HG02798 (cell line): ENCODE data around the gene BCAS3.

Experiments used
- ATAC-seq: cut with Tn5 transposase; IDR thresholded peaks from one replicate; pipeline ENCODE4 v1.9.1; 2021; ENCODE audit warnings: mild to moderate bottlenecking; ENCODE audit not compliant: unreplicated experiment, poor library complexity

The BCAS3 gene

DNA sequence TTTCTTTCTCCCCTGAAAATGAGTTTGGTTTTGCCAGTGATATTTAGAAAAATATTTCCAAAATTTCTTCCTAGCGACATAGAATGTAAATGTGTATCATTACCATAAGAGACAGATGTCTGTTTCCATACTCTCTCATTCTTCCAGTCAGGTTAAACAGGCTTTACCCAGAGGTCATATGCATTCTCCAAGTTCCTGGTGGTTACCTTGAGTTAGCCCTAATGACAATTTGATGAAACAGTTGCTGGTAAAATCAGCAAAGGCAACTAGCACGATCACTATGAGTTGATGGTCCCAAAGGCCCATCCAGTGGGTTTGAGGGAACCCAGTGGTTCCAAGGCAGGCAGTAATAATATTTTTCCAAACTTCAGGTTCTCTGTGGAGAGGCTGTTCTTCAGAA, 618.4 kb downstream of the BCAS3 start:
- ATAC-seq, result no peak

GRCh38 chr17:61299517-61300513, 622.2 kb downstream of the BCAS3 start:
- no peak for ATAC-seq

DNA sequence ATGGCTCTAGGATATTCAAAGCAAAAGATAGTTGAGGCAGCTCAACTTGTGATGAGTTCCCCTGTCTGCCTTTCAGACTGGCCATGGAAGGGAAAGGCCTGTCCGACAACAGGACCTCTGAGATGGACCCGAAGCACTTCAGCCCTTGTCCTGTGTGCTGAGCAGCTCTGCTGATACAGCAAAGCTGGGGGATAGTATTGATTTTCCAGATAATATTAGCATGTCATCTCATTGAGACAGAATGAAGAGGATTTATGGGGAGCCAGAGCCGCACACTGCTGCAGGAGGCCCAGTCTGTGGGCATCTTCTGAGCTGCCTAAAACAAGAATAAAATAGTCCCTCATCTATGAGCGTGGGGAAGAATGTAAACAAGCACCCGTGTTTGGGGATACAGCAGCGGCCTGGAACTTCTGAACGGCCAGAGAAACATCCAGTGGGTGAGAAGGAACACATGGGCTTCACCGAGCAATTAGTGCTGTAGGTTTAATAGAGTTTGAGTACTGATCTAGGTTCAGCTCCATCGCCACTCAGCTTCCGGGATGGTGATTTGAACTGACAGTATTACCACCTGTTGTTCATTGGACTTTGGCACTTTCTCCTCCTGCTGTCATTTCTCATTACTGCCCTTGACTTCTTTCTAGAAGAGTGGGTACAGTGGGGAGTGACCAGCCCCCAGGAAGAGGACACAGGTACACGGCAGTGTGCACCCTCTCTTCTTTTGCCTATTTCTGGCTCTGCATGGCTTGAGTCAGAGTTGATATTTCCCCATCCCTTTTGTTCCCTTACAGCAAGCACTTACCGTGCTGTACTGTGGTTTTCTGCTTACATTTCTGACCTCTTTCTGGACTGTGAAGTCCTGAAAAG, 625.5 kb downstream of the BCAS3 start:
- no peak for ATAC-seq

- ATAC-seq, result no peak
These were observed 626.1 kb downstream of the BCAS3 start for GRCh38 chr17:61303817-61304096.

DNA sequence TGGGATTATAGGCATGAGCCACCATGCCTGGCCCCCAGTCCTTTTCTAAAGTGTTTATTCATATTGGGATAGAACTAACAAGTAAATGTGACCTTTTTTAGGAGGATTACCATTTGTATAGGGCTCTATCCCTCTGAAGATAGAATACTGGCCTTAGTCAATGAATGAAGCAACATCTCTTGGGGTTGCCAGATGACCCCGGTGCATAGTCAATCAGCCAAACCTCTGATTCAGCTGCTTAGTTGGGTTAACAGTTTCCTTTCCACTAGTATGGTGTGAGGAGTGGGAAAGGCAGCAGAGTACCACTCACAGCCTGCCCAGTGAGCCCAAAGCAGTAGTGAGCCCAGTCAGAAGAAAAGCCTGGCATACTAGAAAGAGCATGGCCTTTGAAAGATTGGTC, 627.4 kb downstream of the BCAS3 start:
- ATAC-seq, result no peak

DNA sequence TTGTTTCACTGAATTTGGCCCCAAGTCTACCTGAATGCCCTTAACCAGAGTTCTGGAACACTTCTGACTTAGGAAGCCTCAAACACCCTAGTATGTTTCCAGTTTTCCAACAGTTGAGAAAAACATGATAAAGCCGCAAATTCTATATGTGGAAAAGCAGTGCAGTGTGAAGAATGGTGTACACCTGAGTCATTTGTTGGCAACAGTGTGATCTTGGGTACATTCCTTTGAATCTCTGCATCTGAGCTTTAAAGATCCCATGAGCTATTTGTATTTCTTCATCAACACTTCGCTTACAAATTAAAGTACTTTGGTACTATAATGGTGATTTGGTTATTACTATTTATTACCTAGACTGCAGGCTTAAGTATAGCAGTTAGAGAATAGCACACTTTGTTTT, 628.4 kb downstream of the BCAS3 start:
- no peak for ATAC-seq

- no peak for ATAC-seq
These were observed 630.5 kb downstream of the BCAS3 start for GRCh38 chr17:61307905-61308886.

DNA sequence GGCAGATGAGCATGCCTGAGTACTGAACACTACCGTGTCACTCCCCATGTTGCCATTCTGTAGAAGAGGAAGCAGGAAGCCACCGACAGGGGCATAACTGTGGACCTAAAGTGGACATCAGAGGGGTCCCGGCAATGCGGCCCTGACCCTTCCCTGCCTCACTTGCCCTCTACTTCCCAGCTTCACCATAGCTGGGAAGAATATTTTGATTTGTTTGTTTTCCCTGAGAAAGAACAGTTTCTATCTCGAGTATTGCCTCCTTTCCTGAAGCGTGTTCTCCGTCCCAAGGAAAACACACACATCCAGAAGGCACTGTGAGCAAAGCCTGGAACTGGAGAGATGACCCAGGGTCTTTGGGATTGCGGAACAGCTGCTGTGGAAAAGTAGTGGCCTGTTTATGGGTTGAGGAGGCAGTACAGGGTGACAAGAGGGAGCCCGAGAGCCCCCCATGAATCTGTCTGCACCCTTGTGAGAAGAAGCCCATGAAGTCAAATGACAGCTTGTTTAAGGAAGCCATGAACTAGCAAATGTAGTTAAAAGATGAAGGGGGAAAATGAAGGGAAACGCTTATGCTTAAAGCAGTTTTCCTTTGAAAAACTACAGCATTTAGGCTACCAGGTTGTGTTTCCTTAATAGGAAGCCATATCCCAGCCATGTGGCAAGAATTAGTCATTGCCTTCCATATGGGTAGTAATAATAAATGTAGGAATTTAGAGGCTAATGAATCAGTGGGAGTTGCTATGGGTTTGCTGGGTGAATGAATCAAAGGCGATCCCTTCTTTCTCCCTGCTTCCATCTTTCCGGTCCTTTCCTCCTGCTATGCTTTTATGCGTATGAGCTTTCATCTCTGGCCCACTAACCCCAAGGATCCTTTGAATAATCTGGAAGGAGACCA, 632.0 kb downstream of the BCAS3 start:
- no peak for ATAC-seq

- ATAC-seq, result no peak
These were observed 632.9 kb downstream of the BCAS3 start for GRCh38 chr17:61310590-61310989.

DNA sequence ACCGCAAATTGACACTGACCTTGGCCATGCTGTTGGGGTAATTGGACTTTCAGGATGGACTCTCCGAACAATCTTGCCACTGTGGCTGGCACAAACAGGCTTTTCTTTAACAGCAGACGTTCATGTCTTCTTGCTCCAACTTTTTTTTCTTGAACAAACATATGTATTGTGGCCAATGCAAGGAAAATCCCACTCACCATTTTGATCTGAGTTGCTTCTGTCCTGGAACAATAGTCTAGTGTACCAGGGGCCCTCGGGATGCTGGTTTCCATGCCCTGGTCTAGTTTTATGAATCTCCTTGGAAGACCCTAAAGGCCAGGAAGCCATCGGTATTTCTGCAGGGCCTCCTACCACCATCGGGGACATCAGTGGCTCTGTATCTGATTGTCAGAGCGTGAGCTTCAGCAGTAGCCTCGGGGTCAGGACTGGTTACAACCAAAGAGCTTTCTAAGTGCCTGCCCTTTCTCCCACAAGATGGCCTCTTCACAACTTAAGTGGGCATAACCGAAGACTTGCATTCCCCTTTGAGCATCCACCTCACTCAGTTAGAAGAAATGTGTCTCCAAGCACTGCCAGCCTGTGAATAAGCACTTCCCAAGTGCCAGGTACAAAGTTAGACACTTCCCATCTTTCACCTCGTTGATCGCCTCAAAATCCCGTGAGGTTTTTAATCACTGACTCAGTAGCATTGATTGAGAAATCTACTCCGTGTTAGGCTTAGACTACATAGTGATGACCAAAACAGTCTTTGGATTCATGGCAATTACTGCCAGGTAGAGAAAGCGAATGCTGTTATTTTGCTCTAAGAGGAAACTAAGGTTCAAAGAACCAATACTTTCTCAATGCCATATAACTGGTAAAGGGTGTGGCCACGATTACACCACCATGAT, 635.0 kb downstream of the BCAS3 start:
- ATAC-seq, result no peak

DNA sequence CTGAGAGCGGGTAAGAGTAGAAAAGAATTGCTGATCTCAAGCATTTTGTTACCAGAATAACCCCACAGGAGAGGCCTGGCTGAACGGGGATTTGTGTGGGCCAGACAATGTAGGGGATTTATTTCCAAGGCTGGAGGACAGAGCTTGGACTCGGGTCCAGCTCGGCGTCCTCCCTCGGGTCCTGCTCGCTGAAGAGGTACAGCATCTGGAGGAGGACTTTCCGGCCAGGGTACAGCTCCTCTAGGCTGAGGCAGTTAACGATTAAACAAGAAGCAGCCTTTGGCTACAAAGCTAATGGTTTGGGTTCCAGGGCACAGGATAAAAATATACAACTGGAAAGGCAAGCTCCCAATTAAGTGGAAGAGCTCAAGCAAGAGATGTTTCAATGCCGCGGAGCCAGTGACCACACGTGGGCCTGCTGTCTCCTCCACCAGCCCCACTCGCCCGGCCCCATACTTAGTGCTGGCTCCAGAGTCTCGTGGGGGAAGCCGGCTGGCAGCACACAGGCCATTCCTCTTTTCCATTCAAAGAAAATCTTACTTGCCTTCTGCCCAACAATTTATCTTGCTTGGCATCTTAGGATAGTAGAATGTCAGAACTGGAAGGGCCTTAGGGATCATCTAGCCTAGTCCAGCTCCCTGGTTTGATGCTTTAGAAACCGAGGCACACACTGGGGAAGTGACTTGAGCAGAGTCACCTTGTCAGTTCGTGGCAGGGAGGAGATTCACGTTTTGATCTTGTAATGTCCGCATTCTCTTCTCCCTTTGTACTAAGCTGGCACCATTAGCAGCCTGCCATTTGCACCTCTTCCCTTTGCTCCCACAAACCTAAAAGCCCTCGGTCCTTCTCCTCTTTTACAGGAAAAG, 636.0 kb downstream of the BCAS3 start:
- ATAC-seq, result no peak

- ATAC-seq, result no peak
These were observed 636.9 kb downstream of the BCAS3 start for GRCh38 chr17:61314368-61315078.

- ATAC-seq, result no peak
These were observed 639.0 kb downstream of the BCAS3 start for GRCh38 chr17:61316633-61317032.

DNA sequence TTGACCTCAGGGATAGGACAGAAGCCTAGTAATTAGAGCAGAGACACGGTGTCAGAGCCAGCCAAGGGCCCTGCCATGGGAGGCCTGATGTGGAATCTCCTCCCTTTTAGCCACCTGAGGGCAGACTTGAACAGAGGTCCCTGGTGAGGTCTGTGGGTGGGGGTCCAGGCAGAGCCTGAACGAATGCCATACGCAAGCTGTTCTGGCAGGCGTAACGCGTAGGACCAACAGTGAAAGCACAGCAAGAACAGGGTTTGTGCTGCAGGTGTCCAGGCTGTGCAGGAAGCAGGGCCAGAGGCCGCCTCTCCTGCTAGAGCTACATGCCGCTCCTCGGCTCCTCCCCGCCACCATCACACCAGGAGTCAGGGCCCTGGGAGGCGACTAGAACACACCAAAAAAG, 640.1 kb downstream of the BCAS3 start:
- ATAC-seq, result no peak

- ATAC-seq, result no peak
These were observed 641.0 kb downstream of the BCAS3 start for GRCh38 chr17:61318684-61319098.

- no peak for ATAC-seq
These were observed 643.7 kb downstream of the BCAS3 start for GRCh38 chr17:61321344-61321743.
